Measurements from ENCODE around the gene CRYZ.

CRYZ gene

DNA sequence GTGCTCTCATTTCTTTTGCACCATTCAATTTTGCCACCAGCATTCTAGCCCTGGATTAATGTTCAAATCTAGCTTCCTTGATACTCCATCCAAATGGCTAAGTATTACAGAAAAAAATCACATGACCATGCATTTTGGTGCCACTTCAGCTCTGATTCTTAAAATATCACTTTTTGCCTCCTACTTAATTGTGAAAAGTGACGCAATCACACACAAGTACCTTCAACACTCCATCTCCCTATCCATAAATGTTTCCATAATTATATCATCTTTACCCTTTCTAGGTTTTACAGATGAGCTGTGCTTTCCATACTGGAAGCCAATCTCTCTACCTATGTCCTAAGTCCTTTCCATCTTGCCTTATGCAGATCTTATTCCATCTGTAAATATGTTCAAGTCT, 16.0 kb downstream of the CRYZ start:
- TF ChIP-seq SNAI2 (CRISPR knock-in tag; IDR thresholded peaks at IDR 0.05): no peak
- TF ChIP-seq PPARA (CRISPR knock-in tag; IDR thresholded peaks at IDR 0.05; ENCODE audit: borderline replicate concordance): no peak
- TF ChIP-seq ZNF565 (CRISPR knock-in tag; conservative IDR thresholded peaks at IDR 0.05; ENCODE audit: low read depth): no peak
- TF ChIP-seq, protein P1, sequence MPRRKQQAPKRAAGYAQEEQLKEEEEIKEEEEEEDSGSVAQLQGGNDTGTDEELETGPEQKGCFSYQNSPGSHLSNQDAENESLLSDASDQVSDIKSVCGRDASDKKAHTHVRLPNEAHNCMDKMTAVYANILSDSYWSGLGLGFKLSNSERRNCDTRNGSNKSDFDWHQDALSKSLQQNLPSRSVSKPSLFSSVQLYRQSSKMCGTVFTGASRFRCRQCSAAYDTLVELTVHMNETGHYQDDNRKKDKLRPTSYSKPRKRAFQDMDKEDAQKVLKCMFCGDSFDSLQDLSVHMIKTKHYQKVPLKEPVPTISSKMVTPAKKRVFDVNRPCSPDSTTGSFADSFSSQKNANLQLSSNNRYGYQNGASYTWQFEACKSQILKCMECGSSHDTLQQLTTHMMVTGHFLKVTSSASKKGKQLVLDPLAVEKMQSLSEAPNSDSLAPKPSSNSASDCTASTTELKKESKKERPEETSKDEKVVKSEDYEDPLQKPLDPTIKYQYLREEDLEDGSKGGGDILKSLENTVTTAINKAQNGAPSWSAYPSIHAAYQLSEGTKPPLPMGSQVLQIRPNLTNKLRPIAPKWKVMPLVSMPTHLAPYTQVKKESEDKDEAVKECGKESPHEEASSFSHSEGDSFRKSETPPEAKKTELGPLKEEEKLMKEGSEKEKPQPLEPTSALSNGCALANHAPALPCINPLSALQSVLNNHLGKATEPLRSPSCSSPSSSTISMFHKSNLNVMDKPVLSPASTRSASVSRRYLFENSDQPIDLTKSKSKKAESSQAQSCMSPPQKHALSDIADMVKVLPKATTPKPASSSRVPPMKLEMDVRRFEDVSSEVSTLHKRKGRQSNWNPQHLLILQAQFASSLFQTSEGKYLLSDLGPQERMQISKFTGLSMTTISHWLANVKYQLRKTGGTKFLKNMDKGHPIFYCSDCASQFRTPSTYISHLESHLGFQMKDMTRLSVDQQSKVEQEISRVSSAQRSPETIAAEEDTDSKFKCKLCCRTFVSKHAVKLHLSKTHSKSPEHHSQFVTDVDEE (CRISPR knock-in tag; IDR thresholded peaks at IDR 0.05): no peak
- no peak for TF ChIP-seq ISL1 (CRISPR knock-in tag; IDR thresholded peaks at IDR 0.05)
- TF ChIP-seq TOX (CRISPR knock-in tag; IDR thresholded peaks at IDR 0.05; ENCODE audit: borderline replicate concordance): no peak
- no peak for TF ChIP-seq ZC3H10 (CRISPR knock-in tag; IDR thresholded peaks at IDR 0.05)
- no peak for TF ChIP-seq CSDC2 (CRISPR knock-in tag; IDR thresholded peaks at IDR 0.05)
- no peak for TF ChIP-seq BACH2 (CRISPR knock-in tag; IDR thresholded peaks at IDR 0.05; ENCODE audit: borderline replicate concordance)
- no peak for TF ChIP-seq OSR1 (CRISPR knock-in tag; IDR thresholded peaks at IDR 0.05)
- TF ChIP-seq GLIS3 (CRISPR knock-in tag; IDR thresholded peaks at IDR 0.05): no peak
- TF ChIP-seq, protein P2, sequence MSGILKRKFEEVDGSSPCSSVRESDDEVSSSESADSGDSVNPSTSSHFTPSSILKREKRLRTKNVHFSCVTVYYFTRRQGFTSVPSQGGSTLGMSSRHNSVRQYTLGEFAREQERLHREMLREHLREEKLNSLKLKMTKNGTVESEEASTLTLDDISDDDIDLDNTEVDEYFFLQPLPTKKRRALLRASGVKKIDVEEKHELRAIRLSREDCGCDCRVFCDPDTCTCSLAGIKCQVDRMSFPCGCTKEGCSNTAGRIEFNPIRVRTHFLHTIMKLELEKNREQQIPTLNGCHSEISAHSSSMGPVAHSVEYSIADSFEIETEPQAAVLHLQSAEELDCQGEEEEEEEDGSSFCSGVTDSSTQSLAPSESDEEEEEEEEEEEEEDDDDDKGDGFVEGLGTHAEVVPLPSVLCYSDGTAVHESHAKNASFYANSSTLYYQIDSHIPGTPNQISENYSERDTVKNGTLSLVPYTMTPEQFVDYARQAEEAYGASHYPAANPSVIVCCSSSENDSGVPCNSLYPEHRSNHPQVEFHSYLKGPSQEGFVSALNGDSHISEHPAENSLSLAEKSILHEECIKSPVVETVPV (CRISPR knock-in tag; IDR thresholded peaks at IDR 0.05): no peak
- no peak for TF ChIP-seq ZNF70 (CRISPR knock-in tag; IDR thresholded peaks at IDR 0.05)
- TF ChIP-seq, protein P3, sequence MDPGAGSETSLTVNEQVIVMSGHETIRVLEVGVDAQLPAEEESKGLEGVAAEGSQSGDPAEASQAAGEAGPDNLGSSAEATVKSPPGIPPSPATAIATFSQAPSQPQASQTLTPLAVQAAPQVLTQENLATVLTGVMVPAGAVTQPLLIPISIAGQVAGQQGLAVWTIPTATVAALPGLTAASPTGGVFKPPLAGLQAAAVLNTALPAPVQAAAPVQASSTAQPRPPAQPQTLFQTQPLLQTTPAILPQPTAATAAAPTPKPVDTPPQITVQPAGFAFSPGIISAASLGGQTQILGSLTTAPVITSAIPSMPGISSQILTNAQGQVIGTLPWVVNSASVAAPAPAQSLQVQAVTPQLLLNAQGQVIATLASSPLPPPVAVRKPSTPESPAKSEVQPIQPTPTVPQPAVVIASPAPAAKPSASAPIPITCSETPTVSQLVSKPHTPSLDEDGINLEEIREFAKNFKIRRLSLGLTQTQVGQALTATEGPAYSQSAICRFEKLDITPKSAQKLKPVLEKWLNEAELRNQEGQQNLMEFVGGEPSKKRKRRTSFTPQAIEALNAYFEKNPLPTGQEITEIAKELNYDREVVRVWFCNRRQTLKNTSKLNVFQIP (CRISPR knock-in tag; IDR thresholded peaks at IDR 0.05; ENCODE audit: borderline replicate concordance, low read depth): no peak
- no peak for TF ChIP-seq RARB (CRISPR knock-in tag; IDR thresholded peaks at IDR 0.05)
- no peak for TF ChIP-seq TCF4 (CRISPR knock-in tag; IDR thresholded peaks at IDR 0.05; ENCODE audit: borderline replicate concordance)
- TF ChIP-seq, protein P4, sequence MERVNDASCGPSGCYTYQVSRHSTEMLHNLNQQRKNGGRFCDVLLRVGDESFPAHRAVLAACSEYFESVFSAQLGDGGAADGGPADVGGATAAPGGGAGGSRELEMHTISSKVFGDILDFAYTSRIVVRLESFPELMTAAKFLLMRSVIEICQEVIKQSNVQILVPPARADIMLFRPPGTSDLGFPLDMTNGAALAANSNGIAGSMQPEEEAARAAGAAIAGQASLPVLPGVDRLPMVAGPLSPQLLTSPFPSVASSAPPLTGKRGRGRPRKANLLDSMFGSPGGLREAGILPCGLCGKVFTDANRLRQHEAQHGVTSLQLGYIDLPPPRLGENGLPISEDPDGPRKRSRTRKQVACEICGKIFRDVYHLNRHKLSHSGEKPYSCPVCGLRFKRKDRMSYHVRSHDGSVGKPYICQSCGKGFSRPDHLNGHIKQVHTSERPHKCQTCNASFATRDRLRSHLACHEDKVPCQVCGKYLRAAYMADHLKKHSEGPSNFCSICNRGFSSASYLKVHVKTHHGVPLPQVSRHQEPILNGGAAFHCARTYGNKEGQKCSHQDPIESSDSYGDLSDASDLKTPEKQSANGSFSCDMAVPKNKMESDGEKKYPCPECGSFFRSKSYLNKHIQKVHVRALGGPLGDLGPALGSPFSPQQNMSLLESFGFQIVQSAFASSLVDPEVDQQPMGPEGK (CRISPR knock-in tag; IDR thresholded peaks at IDR 0.05; ENCODE audit: borderline replicate concordance): no peak
- TF ChIP-seq, protein P5, sequence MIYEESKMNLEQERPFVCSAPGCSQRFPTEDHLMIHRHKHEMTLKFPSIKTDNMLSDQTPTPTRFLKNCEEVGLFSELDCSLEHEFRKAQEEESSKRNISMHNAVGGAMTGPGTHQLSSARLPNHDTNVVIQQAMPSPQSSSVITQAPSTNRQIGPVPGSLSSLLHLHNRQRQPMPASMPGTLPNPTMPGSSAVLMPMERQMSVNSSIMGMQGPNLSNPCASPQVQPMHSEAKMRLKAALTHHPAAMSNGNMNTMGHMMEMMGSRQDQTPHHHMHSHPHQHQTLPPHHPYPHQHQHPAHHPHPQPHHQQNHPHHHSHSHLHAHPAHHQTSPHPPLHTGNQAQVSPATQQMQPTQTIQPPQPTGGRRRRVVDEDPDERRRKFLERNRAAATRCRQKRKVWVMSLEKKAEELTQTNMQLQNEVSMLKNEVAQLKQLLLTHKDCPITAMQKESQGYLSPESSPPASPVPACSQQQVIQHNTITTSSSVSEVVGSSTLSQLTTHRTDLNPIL (CRISPR knock-in tag; IDR thresholded peaks at IDR 0.05; ENCODE audit: low read depth): no peak
- ATAC-seq: no peak

DNA sequence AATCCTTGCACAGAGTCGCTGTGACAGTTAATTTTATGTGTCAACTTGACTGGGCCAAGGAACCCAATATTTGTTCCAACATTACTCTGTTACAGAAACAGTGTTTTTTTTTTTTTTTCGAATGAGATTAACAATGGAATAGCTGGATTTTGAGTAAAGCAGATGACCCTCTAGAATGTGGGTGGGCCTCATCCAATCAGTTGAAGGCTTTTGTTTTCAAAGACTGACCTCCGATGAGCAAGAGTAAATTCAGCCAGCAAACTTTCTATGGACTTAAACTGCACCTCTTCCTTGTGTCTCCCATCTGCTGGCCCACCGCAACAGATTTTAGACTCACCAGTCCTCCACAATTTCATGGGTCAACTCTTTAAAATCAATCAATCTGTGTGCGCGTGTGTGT, 17.0 kb downstream of the CRYZ start:
- ATAC-seq: no peak
- TF ChIP-seq RARB (CRISPR knock-in tag; IDR thresholded peaks at IDR 0.05): no peak
- TF ChIP-seq ZNF8 (CRISPR knock-in tag; IDR thresholded peaks at IDR 0.05): no peak
- no peak for TF ChIP-seq CSDC2 (CRISPR knock-in tag; IDR thresholded peaks at IDR 0.05)
- TF ChIP-seq ZC3H10 (CRISPR knock-in tag; IDR thresholded peaks at IDR 0.05): no peak
- TF ChIP-seq ISL1 (CRISPR knock-in tag; IDR thresholded peaks at IDR 0.05): no peak
- no peak for TF ChIP-seq OSR1 (CRISPR knock-in tag; IDR thresholded peaks at IDR 0.05)

DNA sequence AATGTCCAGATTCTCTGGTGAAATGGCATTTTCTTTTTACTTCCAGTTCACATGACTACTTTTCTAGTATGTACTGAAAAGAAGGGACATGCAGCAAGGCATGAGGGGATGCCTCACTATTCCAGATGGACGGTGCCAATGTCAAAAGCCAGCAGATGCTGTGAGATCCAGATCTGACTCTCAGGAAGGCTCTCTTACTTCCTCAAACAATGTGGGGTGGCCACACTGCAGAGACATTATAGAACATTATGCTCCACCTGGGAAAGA, 17.7 kb downstream of the CRYZ start:
- TF ChIP-seq SNAI2 (CRISPR knock-in tag; IDR thresholded peaks at IDR 0.05) (no peak), ZNF8 (CRISPR knock-in tag; IDR thresholded peaks at IDR 0.05) (no peak), ZFP30 (CRISPR knock-in tag; IDR thresholded peaks at IDR 0.05) (no peak), ZC3H10 (CRISPR knock-in tag; IDR thresholded peaks at IDR 0.05) (no peak)
- TF ChIP-seq, protein P3 (CRISPR knock-in tag; IDR thresholded peaks at IDR 0.05; ENCODE audit: borderline replicate concordance, low read depth): no peak
- TF ChIP-seq, protein P2 (CRISPR knock-in tag; IDR thresholded peaks at IDR 0.05): no peak
- TF ChIP-seq, protein P1 (CRISPR knock-in tag; IDR thresholded peaks at IDR 0.05): no peak
- no peak for ATAC-seq
